Thymus (tissue), 11 donors: ENCODE results near the gene THY1. TPM values are rescaled to one million over a fixed set of nuclear protein-coding genes. Genes with fewer than 3 reads are reported as not detected.

Experiments
- DNase-seq, 9 donors: peaks; one replicate each; pipeline ENCODE4 v3.0.0-alpha.2; 2013; ENCODE audit warnings: low spot score in 9 of 9, low read depth in 6 of 9, missing footprints in 1 of 9
- H3K27ac ChIP-seq, 2 donors: one replicate each; pipeline ENCODE4 v1.5.1; 2013; ENCODE audit warnings: control low read depth in 1 of 2, low read depth in 1 of 2, low read length in 1 of 2, mild to moderate bottlenecking in 1 of 2, moderate library complexity in 1 of 2
- H3K27me3 ChIP-seq, 2 donors: one replicate each; pipeline ENCODE4 v1.5.1; 2013; ENCODE audit warnings: low read length in 1 of 2; ENCODE audit not compliant: control insufficient read depth in 2 of 2, insufficient read depth in 1 of 2
- H3K36me3 ChIP-seq, 2 donors: one replicate each; pipeline ENCODE4 v1.5.1; 2013; ENCODE audit warnings: low read length in 1 of 2, mild to moderate bottlenecking in 1 of 2, moderate library complexity in 1 of 2; ENCODE audit not compliant: control insufficient read depth in 2 of 2, insufficient read depth in 2 of 2
- H3K4me1 ChIP-seq, 2 donors: one replicate each; pipeline ENCODE4 v1.5.1; 2013; ENCODE audit warnings: low read length in 2 of 2; ENCODE audit not compliant: control insufficient read depth in 2 of 2, insufficient read depth in 2 of 2
- H3K4me3 ChIP-seq, 2 donors: one replicate each; pipeline ENCODE4 v1.5.1; 2013; ENCODE audit warnings: low read length in 2 of 2, control low read depth in 1 of 2, mild to moderate bottlenecking in 1 of 2
- H3K9me3 ChIP-seq, 2 donors: one replicate each; pipeline ENCODE4 v1.5.1; 2013; ENCODE audit warnings: low read length in 1 of 2, mild to moderate bottlenecking in 1 of 2; ENCODE audit not compliant: control insufficient read depth in 2 of 2, insufficient read depth in 1 of 2
- whole genome bisulfite sequencing: extraction: QIAGEN DNeasy Blood & Tissue Kit; methylation state at CpG from one replicate; pipeline ENCODE4 v1.1.7; 2013; 5-methylcytosine and 5-hydroxymethylcytosine counted together
- polyA plus RNA-seq: library from polyadenylated mRNA; stranded (reverse); fragments of 200-250 nt; gene quantifications from one replicate; pipeline ENCODE4 v1.2.3, GENCODE V29; 2013
- total RNA-seq: library from RNA; stranded (reverse); fragments of 120-200 nt; gene quantifications from one replicate; pipeline ENCODE4 v1.2.4, GENCODE V29; 2013
- donor health status: healthy.

The THY1 gene
- total and polyA plus RNA-seq, 2 donors: 15.3 to 88.8 TPM

GRCh38 chr11:119416606-119417580 lies 6.1 kb downstream of the THY1 start:
- no peaks in the 10 kb centered on the region for H3K9me3 ChIP-seq
- H3K4me3 ChIP-seq: no peak overlapping the region
- no peak for DNase-seq
- H3K36me3 ChIP-seq: no peaks in the 10 kb centered on the region
- WGBS: 96% methylated on average over 16 of the region's 16 CpGs
- peaks cover 6 to 27% of the 10 kb centered on the region in 2 donors for H3K27me3 ChIP-seq
- no peak overlapping the region for H3K27ac ChIP-seq
- H3K4me1 ChIP-seq: no peaks in the 10 kb centered on the region

- H3K27me3 ChIP-seq: peaks cover 0 to 18% of the 10 kb centered on the region in 2 donors
- WGBS: 95% methylated on average over 10 of the region's 10 CpGs
- no peak for DNase-seq
- H3K4me1 ChIP-seq: no peaks in the 10 kb centered on the region
- no peaks in the 10 kb centered on the region for H3K36me3 ChIP-seq
- H3K27ac ChIP-seq: no peak overlapping the region
- no peak overlapping the region for H3K4me3 ChIP-seq
- H3K9me3 ChIP-seq: no peaks in the 10 kb centered on the region
These were observed 7.0 kb downstream of the THY1 start for GRCh38 chr11:119415966-119416365.

GRCh38 chr11:119415517-119415916 lies 7.5 kb downstream of the THY1 start:
- no peaks in the 10 kb centered on the region for H3K9me3 ChIP-seq
- H3K27ac ChIP-seq: no peak overlapping the region
- H3K4me1 ChIP-seq: no peaks in the 10 kb centered on the region
- no peaks in the 10 kb centered on the region for H3K36me3 ChIP-seq
- DNase-seq: no peak
- 97% methylated on average over 3 of the region's 3 CpGs for WGBS
- no peak overlapping the region for H3K4me3 ChIP-seq
- peaks cover 0 to 13% of the 10 kb centered on the region in 2 donors for H3K27me3 ChIP-seq

GRCh38 chr11:119414734-119415133 lies 8.2 kb downstream of the THY1 start:
- Histone ChIP-seq H3K27ac (no peak overlapping the region), H3K36me3 (no peaks in the 10 kb centered on the region), H3K27me3 (peaks cover 0 to 5% of the 10 kb centered on the region in 2 donors)

GRCh38 chr11:119414321-119414720 lies 8.7 kb downstream of the THY1 start:
- no peak for DNase-seq
- Histone ChIP-seq H3K9me3 (no peaks in the 10 kb centered on the region), H3K4me3 (no peak overlapping the region), H3K36me3 (no peaks in the 10 kb centered on the region), H3K4me1 (no peaks in the 10 kb centered on the region), H3K27ac (no peak overlapping the region), H3K27me3 (peaks cover 0 to 4% of the 10 kb centered on the region in 2 donors)
- 94% methylated on average over 2 of the region's 2 CpGs for whole genome bisulfite sequencing

More at GRCh38 chr11:119414734-119415133, 8.2 kb downstream of the THY1 start:
- Histone ChIP-seq H3K9me3 (no peaks in the 10 kb centered on the region), H3K4me3 (no peak overlapping the region), H3K4me1 (no peaks in the 10 kb centered on the region)
- no peak for DNase-seq

- H3K27ac ChIP-seq: no peak overlapping the region
- over 99% methylated on average over 2 of the region's 2 CpGs for WGBS
These were observed 10.9 kb downstream of the THY1 start for GRCh38 chr11:119412072-119412471.

GRCh38 chr11:119410501-119410900 lies 12.5 kb downstream of the THY1 start:
- H3K36me3 ChIP-seq: no peaks in the 10 kb centered on the region
- no peak for DNase-seq
- no peaks in the 10 kb centered on the region for H3K9me3 ChIP-seq
- no peaks in the 10 kb centered on the region for H3K27me3 ChIP-seq
- H3K4me1 ChIP-seq: no peaks in the 10 kb centered on the region
- WGBS: 94% methylated on average over 1 of the region's 1 CpG
- H3K27ac ChIP-seq: no peak overlapping the region
- no peak overlapping the region for H3K4me3 ChIP-seq

More at GRCh38 chr11:119412072-119412471, 10.9 kb downstream of the THY1 start:
- no peaks in the 10 kb centered on the region for H3K36me3 ChIP-seq
- no peaks in the 10 kb centered on the region for H3K9me3 ChIP-seq
- no peak for DNase-seq
- H3K4me3 ChIP-seq: no peak overlapping the region
- no peaks in the 10 kb centered on the region for H3K27me3 ChIP-seq
- H3K4me1 ChIP-seq: no peaks in the 10 kb centered on the region

- 96% methylated on average over 1 of the region's 1 CpG for WGBS
These were observed 13.2 kb downstream of the THY1 start for GRCh38 chr11:119409731-119410130.

GRCh38 chr11:119406005-119406404 lies 17.0 kb downstream of the THY1 start:
- H3K27ac ChIP-seq: no peak overlapping the region
- no peaks in the 10 kb centered on the region for H3K9me3 ChIP-seq
- H3K4me1 ChIP-seq: no peaks in the 10 kb centered on the region
- no peak overlapping the region for H3K4me3 ChIP-seq
- 93% methylated on average over 3 of the region's 3 CpGs for WGBS
- no peak for DNase-seq
- no peaks in the 10 kb centered on the region for H3K27me3 ChIP-seq
- no peaks in the 10 kb centered on the region for H3K36me3 ChIP-seq

More at GRCh38 chr11:119409731-119410130, 13.2 kb downstream of the THY1 start:
- no peak overlapping the region for H3K27ac ChIP-seq
- H3K4me1 ChIP-seq: no peaks in the 10 kb centered on the region
- H3K4me3 ChIP-seq: no peak overlapping the region
- H3K27me3 ChIP-seq: no peaks in the 10 kb centered on the region
- no peaks in the 10 kb centered on the region for H3K9me3 ChIP-seq
- no peaks in the 10 kb centered on the region for H3K36me3 ChIP-seq
- no peak for DNase-seq
